ENCODE data around the gene CLDN4.

CLDN4 gene

DNA sequence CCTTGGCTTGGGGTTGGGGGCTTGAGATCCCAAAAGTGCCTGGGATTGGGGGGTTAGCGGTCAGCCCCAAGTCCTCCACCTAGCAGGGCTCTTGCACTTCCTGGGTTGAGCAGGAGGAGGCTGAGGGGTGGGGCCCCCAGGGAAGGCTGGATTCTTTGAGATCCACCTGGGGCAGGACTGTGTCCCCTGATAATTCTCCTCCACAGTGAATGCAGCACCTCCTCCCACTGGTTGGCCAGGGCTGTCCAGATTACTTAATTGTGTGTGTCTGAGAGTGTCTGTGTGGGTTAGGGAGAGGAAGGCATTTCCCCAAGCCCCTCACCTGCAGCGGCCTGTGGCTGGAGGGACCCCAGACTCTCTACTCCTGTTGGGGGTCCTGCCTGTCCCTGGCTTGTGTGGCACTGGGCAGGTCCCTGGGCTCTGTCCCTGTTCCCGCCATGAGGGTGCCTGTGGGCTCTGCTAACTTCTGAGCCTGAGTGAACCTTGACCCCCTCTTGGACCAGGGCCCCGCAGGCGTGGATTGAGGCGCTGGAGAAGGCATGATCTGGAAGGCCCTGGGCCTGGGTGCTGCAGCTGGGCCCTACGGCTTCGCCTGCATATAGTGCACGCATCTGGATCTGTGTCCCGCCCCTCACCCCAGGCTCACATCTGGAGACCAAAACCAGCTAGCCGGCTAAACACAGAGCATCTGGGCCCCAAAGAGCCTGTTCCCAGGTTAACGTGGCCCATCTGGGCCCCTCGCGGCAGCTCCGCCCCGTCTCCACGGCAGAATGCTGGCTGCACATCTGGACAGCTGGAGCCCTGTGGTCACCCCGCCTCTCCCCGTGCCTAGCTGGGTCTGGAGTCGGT, 40.6 kb downstream of the CLDN4 start:
- DNase-seq (ENCODE audit: low read depth, low spot score): no peak
- peaks cover 13% of the 10 kb centered on the region for H3K4me1 ChIP-seq (ENCODE audit: insufficient read depth, insufficient read length)
- no peaks in the 10 kb centered on the region for H3K27me3 ChIP-seq (ENCODE audit: insufficient read depth, insufficient read length)
- H3K4me3 ChIP-seq (ENCODE audit: insufficient read length, low read depth): no peak overlapping the region
- no peaks in the 10 kb centered on the region for H3K9me3 ChIP-seq (ENCODE audit: insufficient read depth, low read length)
- H3K9ac ChIP-seq (ENCODE audit: insufficient read length, low read depth): no peak overlapping the region
- TF ChIP-seq ZNF274 (IDR thresholded peaks at IDR 0.05; ENCODE audit: low read depth, low read length): no peak
- no peak for TF ChIP-seq YY1 (IDR thresholded peaks at IDR 0.05; ENCODE audit: insufficient read depth, insufficient read length)
- no peak for TF ChIP-seq SUZ12 (IDR thresholded peaks at IDR 0.05; ENCODE audit: extremely low read depth, insufficient read depth, insufficient read length)
- H3K36me3 ChIP-seq (ENCODE audit: insufficient read depth, insufficient read length, low read length): no peaks in the 10 kb centered on the region

DNA sequence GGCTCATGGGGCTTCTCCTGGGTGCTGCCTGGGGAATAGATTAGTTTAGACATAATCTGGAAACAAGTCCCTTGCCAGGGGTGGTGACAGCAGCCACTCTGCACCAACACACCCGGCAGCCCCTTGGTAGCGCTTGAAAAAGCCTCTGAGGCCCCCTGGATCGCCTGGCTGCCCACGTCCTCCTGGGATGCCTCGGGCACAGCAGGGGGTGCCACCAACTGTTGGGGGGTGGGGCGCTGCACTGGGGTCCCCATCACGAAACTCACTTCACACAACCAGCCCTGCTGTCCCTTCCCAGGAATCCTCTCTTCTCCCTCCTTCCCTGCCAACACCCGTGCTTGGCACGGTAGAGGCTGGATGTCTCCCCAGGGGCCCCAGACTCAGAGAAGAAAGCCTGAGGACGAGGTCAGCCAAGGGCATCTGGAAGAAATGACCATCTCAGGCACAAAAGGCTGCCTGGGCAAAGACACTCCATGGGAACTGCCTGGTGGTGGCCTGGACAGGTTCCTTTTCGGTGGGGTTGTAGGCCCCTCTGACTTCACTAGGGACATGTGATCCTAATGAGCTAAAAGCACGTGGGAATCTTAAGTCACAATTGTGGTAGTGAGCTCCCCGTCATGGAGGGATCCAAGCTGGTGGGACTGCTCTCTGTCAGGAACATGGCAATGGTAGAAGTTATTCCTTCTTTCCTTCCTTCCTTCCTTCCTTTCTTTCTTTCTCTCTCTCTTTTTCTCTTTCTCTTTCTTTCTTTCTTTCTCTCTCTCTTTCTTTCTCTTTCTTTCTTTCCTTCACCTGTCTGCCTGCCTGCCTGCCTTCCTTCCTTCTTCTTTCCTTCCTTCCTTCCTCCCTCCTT, 41.5 kb downstream of the CLDN4 start:
- no peak overlapping the region for H3K9ac ChIP-seq (ENCODE audit: insufficient read length, low read depth)
- H3K4me1 ChIP-seq (ENCODE audit: insufficient read depth, insufficient read length): peaks cover 13% of the 10 kb centered on the region
- no peak for TF ChIP-seq ZNF274 (IDR thresholded peaks at IDR 0.05; ENCODE audit: low read depth, low read length)
- no peak for TF ChIP-seq YY1 (IDR thresholded peaks at IDR 0.05; ENCODE audit: insufficient read depth, insufficient read length)
- no peak for TF ChIP-seq SUZ12 (IDR thresholded peaks at IDR 0.05; ENCODE audit: extremely low read depth, insufficient read depth, insufficient read length)
- no peak overlapping the region for H3K4me3 ChIP-seq (ENCODE audit: insufficient read length, low read depth)
- H3K9me3 ChIP-seq (ENCODE audit: insufficient read depth, low read length): no peaks in the 10 kb centered on the region
- no peaks in the 10 kb centered on the region for H3K27me3 ChIP-seq (ENCODE audit: insufficient read depth, insufficient read length)
- H3K36me3 ChIP-seq (ENCODE audit: insufficient read depth, insufficient read length, low read length): no peaks in the 10 kb centered on the region
- no peak for DNase-seq (ENCODE audit: low read depth, low spot score)

DNA sequence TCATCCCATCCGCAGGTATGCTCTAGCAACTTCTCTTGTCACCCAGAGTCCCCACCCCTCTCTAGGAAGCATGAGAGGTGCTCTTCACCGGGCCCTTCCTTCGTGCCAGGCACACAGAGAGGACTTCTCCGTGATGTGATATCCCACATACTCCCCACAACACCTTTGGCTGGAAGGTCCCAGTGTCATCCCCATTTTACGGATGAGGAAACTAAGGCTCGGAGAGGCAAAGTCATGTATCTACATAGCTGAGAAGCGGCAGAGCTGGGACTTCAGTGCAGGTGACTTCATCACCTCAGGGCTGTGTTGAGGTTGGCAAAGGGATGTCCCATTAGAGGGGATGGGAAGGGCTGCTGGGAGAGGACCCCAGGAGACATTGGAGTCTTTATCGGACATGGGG, 45.6 kb downstream of the CLDN4 start:
- Histone ChIP-seq H3K9ac (ENCODE audit: insufficient read length, low read depth) (no peak overlapping the region), H3K4me3 (ENCODE audit: insufficient read length, low read depth) (no peak overlapping the region), H3K4me1 (ENCODE audit: insufficient read depth, insufficient read length) (peaks cover 11% of the 10 kb centered on the region), H3K9me3 (ENCODE audit: insufficient read depth, low read length) (no peaks in the 10 kb centered on the region), H3K27me3 (ENCODE audit: insufficient read depth, insufficient read length) (no peaks in the 10 kb centered on the region), H3K36me3 (ENCODE audit: insufficient read depth, insufficient read length, low read length) (no peaks in the 10 kb centered on the region)
- no peak for DNase-seq (ENCODE audit: low read depth, low spot score)
- TF ChIP-seq SUZ12 (IDR thresholded peaks at IDR 0.05; ENCODE audit: extremely low read depth, insufficient read depth, insufficient read length) (no peak), ZNF274 (IDR thresholded peaks at IDR 0.05; ENCODE audit: low read depth, low read length) (no peak), YY1 (IDR thresholded peaks at IDR 0.05; ENCODE audit: insufficient read depth, insufficient read length) (no peak)

DNA sequence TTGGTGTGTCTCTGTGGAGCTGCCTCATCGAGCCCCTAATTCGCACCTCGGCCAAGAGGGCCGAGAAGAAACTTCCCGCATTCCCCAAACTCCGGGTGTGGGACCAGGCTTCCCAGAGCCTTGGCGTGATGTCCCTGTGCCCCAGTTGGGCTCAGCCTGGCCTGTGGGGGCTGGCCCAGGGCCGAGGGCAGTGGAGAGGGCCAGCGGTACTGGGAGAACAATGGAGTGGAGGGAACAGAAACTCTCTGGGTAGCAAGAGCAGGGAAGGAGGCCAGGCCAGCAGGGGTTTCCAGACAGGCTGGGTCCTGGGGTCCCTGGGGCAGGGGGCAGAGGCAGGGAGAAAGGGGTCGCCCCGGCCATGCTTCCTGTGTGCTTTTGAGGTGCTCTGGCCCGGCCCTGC, 46.2 kb downstream of the CLDN4 start:
- no peak overlapping the region for H3K4me3 ChIP-seq (ENCODE audit: insufficient read length, low read depth)
- peaks cover 9% of the 10 kb centered on the region for H3K4me1 ChIP-seq (ENCODE audit: insufficient read depth, insufficient read length)
- H3K9ac ChIP-seq (ENCODE audit: insufficient read length, low read depth): no peak overlapping the region
- H3K36me3 ChIP-seq (ENCODE audit: insufficient read depth, insufficient read length, low read length): no peaks in the 10 kb centered on the region
- TF ChIP-seq YY1 (IDR thresholded peaks at IDR 0.05; ENCODE audit: insufficient read depth, insufficient read length) (no peak), ZNF274 (IDR thresholded peaks at IDR 0.05; ENCODE audit: low read depth, low read length) (no peak), SUZ12 (IDR thresholded peaks at IDR 0.05; ENCODE audit: extremely low read depth, insufficient read depth, insufficient read length) (no peak)
- DNase-seq (ENCODE audit: low read depth, low spot score): no peak
- no peaks in the 10 kb centered on the region for H3K9me3 ChIP-seq (ENCODE audit: insufficient read depth, low read length)
- H3K27me3 ChIP-seq (ENCODE audit: insufficient read depth, insufficient read length): no peaks in the 10 kb centered on the region

DNA sequence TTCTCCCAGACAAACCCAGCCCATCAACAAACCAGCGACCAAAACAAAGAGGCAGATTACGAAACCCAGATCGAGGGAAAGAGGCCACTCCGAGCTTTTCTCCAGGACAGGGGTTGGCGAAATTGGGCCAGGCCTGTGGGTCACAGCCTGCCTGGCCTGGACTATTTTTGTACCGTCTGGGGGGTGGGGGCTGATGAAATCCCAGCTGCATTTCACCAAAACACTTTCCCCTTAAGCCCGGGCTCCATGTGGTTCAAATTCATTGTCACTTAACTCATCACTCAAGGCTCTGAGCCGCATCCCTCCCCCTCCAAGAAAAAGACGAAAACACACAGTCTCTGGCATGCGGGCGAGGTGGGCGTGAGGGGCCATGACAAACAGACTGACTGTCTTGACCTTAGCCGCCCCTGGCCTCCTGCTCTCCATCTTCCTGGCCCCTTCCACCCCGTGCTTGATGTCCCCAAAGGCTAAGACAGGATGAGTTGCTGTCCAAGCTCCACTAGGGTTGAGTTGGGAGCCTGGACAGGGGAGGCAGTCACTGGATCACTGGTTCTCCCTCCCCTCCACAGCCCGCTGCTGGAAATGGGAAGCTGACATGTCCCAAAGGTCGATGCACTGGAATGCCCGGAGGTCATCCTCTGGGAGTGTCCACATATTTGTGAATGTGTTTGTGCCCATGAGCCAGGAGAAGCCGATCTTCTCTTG, 49.3 kb downstream of the CLDN4 start:
- Histone ChIP-seq H3K9me3 (ENCODE audit: insufficient read depth, low read length) (no peaks in the 10 kb centered on the region), H3K4me1 (ENCODE audit: insufficient read depth, insufficient read length) (peaks cover 9% of the 10 kb centered on the region), H3K27me3 (ENCODE audit: insufficient read depth, insufficient read length) (no peaks in the 10 kb centered on the region), H3K4me3 (ENCODE audit: insufficient read length, low read depth) (no peak overlapping the region), H3K36me3 (ENCODE audit: insufficient read depth, insufficient read length, low read length) (no peaks in the 10 kb centered on the region), H3K9ac (ENCODE audit: insufficient read length, low read depth) (no peak overlapping the region)
- TF ChIP-seq ZNF274 (IDR thresholded peaks at IDR 0.05; ENCODE audit: low read depth, low read length) (no peak), SUZ12 (IDR thresholded peaks at IDR 0.05; ENCODE audit: extremely low read depth, insufficient read depth, insufficient read length) (no peak), YY1 (IDR thresholded peaks at IDR 0.05; ENCODE audit: insufficient read depth, insufficient read length) (no peak)
- DNase-seq (ENCODE audit: low read depth, low spot score): no peak

DNA sequence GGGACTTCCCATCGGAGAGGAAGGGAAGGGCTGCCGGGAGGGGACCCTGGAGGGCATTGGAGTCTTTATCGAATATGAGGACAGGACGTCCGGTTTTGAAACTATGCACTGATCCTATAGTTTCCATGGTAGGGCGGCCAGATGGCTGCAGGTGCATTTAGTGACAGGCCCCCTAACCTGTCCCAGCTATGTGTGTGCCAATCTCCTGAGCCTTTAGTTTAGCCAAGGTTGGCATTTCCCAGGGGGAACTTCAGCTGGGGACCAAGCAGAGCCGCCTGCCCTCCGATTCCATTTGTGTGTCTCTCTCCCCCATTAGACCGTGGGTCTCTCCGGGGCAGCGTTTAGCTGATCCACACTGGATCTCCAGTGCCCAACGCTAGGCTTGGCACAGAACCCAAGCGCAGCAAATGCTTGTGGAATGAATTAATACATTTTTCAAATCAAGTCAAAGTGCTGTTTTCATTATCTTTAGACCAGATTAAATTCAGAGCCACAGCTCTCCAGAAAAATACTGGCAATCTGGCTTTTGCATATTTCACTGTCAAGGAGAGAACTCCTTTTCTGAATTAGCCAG, 50.0 kb downstream of the CLDN4 start:
- Histone ChIP-seq H3K27me3 (ENCODE audit: insufficient read depth, insufficient read length) (no peaks in the 10 kb centered on the region), H3K9me3 (ENCODE audit: insufficient read depth, low read length) (no peaks in the 10 kb centered on the region), H3K4me1 (ENCODE audit: insufficient read depth, insufficient read length) (peaks cover 9% of the 10 kb centered on the region), H3K36me3 (ENCODE audit: insufficient read depth, insufficient read length, low read length) (no peaks in the 10 kb centered on the region), H3K4me3 (ENCODE audit: insufficient read length, low read depth) (no peak overlapping the region), H3K9ac (ENCODE audit: insufficient read length, low read depth) (no peak overlapping the region)
- no peak for TF ChIP-seq SUZ12 (IDR thresholded peaks at IDR 0.05; ENCODE audit: extremely low read depth, insufficient read depth, insufficient read length)
- TF ChIP-seq YY1 (IDR thresholded peaks at IDR 0.05; ENCODE audit: insufficient read depth, insufficient read length): no peak
- no peak for TF ChIP-seq ZNF274 (IDR thresholded peaks at IDR 0.05; ENCODE audit: low read depth, low read length)
- DNase-seq (ENCODE audit: low read depth, low spot score): no peak
